Prostate gland (tissue), 2 donors: ENCODE data around the gene EMP2.

ENCODE experiments used
- CTCF ChIP-seq, 4 experiments: fragments of 200-600 bp in 2 of 4; fragments of 450-650 bp in 2 of 4; sonication (generic) in 2 of 4; IDR thresholded peaks; 1 replicate in 3 of 4; 2 replicates in 1 of 4; pipeline ENCODE4 v1.5.1; 2016 to 2019; ENCODE audit warnings: antibody characterized with exemption in 4 of 4, mild to moderate bottlenecking in 2 of 4, moderate library complexity in 2 of 4
- POLR2A ChIP-seq: fragments of 450-650 bp; IDR thresholded peaks from one replicate; pipeline ENCODE4 v1.6.1; 2016; ENCODE audit warnings: antibody characterized with exemption, mild to moderate bottlenecking
- POLR2AphosphoS5 ChIP-seq: sonication (generic); formaldehyde crosslinking; IDR thresholded peaks from one replicate; pipeline ENCODE4 v1.6.1; 2017; ENCODE audit warnings: antibody characterized with exemption

GRCh38 chr16:10565167-10565566, 15.2 kb downstream of the EMP2 start:
- TF ChIP-seq POLR2A (no peak), CTCF (IDR thresholded peaks at IDR 0.05) (no peak), POLR2AphosphoS5 (no peak)
